ENCODE measurements around the gene DNER. TPM values are rescaled to one million over a fixed set of nuclear protein-coding genes. Genes with fewer than 3 reads are reported as not detected.

The DNER gene
- total RNA-seq, 1 donor from 2014 or later = 1.3 TPM

DNA sequence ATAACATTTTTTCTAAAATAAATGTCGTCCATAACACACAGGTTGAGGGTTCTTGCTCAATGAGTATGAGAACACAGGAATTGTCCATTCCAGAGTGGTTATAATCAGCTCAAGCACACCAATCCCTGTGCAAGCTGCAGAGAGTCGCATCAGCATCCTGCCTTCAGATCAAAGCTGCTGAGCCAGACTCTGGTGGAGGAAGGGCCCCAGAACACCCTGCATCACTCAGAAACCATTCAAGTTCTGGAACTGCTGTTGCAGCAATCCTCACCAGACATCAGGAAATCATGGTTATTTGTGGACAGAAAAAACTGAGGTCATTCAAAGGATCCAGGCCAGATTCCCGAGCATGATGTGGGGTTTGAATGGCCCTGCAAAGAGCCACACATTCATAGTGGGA, 44.5 kb downstream of the DNER start:
- no peak for DNase-seq

DNA sequence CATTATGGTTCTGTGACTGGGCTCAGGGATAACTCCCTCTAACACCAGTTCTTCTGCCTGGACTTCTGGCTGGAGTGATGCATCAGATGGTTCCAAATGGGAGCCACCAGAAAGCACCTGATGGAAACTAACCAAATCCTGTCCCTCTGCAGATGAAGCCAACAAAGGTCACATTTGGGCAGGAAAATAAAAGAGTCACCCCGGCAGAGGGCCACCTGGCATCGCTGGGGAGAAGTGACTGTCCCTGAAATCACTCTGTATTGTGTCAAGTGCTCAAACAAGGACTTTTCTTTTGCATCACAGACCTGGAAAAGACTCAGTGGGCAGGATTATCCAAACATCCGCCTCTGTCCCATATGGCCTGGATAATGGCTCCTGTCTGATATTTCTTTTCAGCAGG, 47.5 kb downstream of the DNER start:
- DNase-seq = no peak

DNA sequence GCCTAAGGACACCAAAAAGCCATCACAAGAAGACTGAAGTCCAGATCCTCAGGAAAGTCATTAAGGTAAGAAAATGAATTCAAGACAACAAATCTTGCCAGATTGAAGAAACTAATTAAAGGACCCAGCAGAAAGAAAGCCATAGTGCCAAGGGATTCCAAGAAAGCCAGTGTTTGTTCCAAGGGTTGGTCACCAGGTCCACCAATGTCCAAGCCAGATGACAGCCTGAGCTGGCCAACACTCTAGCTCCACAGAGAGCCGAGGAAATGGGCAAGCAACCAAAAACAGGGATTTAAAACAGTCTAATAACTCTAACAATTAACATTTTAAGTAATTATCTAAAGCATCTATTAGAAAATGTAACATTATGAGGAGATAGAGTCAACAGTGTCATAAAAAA, 49.2 kb downstream of the DNER start:
- no peak for DNase-seq

DNA sequence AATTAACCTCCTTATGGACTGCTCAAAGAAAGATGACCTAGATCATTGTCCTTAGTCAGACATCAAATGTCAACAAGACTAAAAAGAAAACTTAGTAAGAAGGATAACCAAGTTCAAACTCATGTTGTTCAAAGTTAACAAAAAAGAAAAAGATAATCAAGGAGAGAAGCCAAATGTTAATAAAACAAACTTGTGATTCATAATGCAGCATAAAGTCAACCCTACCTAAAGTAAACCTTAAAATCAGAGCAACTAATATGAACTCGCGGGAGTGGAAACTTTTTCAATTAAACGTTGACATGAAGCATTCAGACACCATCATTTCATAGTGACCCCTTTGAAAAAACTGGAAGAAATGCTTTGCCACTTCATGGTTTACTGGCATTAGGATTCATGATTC, 52.9 kb downstream of the DNER start:
- no peak for DNase-seq

DNA sequence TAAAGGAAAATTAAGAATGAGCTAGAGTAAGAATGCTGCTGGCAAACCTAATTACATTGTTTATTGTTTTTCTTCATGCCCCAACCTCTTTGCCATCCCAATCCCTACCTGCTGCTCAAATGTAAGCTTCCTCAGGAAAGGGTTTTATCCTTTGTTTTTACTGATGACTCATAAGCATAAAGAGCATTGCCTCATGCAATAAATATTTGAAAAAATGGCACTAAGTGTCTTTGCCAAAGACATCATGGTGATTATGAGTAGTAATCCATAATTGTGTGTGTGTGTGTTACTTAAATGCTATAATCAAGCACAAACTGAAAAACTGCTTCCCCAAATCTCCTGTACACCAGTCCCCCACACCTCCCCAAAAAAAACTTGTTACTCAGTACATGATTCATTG, 53.4 kb downstream of the DNER start:
- DNase-seq = no peak

DNA sequence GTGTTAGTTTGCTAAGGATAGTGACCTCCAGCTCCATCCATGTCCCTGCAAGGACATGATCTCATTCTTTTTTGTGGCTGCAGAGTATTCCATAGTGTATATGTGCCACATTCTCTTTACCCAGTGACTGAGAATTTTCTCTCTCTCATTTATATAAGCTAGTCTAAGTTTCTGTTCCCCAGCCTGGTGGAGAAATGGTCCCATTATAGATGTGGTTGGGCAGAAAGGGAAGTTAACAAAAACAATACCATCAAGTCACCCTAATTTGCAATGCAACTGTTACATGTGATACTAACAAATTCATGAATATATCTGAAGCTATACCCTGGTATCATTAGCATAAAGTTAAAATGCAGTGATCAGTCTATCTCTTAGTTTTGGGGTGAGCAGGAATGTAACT, 54.0 kb downstream of the DNER start:
- DNase-seq = no peak

DNA sequence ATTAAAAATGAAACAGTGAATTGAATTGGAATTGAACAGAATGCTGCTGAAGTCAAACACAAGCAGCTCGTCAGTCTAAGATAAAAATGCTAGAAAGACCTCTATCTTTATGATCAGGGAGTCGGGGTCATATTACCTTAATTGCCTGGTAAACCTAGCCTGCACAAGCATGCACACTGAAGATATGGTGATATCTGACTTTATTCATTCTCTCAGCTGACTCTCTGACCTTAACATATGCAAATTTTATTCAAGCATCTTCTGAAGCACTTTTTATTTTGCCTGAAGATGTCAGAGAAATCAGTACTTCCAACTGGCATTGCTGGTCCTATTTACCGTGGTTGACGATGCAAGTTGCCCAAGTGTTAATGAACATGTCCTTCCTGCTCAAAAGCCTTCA, 56.4 kb downstream of the DNER start:
- no peak for DNase-seq

DNA sequence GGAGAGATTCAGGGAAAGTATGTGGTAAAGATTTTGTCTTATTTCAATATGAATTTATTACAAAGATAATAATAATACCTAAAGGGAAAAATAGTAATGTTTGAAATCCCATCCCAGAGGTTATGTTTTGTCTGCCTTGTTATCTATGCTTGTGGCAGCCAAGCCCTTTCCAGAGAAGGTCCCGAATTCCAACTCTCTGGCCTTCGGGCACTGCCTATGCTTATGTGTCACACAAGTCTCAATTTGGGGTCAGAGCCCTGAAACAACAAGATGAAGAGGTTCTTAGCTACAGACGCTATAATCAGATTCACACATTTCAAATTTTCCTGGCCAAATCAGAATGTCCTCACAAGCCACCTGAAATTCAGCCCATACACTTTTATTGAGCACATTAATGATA, 59.9 kb downstream of the DNER start:
- no peak for DNase-seq

DNA sequence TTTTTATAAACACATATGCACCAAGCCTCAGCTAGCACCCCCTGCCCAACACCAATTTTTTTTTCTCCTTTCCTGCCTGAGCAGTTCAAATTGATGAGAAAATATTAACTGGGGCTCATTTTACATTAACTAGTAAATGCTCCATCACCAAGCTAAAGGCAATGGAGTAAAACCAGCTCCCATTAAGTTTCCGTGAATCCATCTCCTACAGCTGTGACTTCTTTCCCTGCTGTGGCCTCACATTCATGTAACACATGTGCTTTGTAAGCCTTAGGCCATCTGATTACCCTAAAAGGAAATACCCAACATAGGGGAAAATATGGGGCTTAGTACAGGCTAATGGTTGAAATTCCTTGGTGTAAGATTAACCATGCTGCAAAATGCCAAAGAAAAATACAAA, 60.8 kb downstream of the DNER start:
- no peak for DNase-seq

DNA sequence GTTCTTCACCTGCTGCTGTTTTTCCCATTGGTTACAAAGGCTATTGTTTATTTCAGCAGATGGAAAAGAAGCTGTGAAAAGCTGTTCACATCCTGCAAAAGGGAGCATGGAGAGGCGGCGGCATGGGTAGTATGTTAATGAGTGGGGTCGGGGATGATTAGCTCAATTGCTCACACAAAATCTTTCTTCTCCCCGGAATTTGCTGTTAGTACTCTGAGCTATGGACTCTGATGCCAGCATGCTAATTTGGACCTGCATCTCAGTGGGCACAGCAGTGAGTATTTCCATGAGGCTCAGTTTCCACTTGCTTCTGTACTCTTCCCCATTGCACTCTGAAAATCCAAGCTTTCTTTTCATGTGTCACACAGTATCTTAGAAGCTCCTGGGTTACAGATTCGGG, 61.6 kb downstream of the DNER start:
- no peak for DNase-seq

DNA sequence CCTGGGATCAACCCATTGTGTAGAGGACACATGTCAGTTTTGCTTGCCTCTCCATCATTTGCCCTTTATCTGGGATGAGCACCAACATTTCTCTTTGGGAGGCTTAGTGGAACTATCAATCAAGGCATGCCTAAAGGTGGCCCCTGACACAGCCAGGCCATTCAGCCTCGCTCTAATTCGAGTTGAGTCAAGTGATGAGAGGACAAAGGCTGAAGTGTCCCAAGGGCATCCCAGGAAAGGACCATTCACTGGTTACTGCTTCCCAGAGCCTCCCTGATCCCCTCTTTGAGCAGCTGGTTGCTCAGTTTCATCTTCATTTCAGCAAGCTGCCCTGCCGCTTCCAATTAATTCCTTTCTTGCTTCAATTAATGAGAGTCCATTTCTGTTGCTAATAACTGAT, 63.5 kb downstream of the DNER start:
- no peak for DNase-seq

DNA sequence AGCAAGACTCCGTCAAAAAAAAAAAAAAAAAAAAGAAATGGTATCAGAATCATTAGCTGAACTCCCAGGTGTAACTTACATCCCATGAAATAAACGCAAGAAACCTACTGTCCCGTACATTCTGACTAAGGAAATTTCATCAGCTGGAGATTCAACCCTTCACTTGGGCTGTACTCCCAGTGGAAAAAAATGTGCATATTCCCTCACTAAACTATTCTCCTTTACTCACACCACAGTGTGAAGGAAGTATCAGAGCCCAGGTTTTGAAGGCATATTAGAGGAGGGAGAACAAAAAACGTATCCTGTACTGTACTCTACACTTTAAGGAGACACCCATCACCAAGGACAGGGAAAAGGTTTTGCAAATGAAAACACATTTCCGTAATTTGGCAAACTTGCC, 64.3 kb downstream of the DNER start:
- no peak for DNase-seq

DNA sequence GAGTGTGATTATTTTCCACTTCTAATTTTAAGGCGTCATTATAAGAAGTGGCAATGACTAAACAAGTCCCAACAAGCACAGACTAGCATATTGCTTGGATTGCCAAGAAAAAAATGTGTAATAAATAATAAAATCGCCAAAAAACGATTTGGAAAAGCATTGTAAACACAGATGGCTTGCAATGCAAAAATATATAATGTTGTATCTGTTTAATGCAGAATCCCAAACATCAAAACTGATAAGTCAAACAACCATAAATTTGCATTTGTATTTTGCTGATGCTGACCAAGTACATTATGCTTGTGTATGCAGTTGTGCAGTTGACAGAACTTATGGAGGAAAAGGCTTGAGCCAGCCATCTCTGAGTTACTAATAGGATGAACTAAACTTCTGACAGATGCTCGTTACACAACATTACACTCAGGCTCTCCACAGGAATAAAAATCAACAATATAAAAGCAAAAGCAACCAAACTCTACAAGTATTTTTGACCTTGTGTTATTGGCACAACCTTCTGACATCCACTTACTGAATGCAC, 68.1 kb downstream of the DNER start:
- DNase-seq = no peak

DNA sequence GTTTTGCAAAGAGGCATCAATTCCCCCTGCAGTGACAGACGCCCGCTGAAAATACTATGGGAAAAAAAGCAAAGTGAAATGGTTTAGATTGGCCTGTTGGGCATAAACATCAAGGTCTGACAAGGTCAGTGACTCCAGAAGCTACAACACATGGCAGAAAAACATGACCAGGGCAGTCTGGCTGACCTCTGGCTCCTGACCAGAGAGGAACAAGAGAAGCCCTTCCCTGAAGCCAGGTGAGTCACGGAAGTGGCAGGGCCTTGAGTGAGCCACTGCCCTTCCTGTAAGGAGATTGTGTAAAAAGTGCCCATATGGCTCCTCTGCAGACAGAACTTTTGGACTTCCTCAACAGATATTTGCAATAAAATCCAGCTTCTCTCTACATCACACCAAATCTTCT, 72.0 kb downstream of the DNER start:
- DNase-seq = no peak

DNA sequence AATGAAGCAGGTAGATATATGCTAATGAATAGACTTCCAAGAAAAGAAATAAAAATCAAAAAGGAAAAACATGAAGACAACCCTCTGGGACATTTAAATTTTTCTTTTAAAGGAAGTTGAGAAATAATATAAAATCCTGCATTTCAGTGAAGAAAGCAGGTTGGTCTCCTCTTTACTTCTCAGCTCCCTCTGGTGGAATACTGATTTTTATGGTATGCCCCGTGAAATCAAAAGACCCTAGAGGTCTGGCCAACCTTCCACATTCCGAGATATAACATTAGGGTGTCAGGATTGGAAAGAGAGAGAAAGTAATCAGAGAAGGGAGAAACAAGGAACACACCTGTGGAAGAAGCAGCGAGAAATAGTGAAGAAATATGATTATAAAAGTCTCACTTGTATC, 72.7 kb downstream of the DNER start:
- DNase-seq = no peak

DNA sequence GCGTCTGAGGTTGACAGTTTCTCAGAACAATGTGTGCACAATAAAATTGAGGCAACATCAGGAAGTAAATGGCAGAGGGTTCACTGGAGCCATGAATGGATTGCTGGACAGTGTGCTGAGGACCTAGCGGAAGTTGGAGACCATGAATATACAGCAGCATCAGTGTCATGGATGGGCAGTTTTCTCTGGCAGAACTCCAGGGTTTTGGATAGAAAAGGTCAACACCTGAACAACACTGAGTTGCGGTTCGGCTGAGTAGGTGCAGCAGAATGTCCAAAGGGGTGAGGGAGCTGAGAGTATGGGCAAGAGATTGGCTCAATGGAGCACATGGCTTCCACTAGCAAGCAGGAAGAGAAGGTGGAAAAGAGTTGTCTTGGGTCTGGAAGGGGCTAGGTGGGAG, 73.7 kb downstream of the DNER start:
- no peak for DNase-seq

DNA sequence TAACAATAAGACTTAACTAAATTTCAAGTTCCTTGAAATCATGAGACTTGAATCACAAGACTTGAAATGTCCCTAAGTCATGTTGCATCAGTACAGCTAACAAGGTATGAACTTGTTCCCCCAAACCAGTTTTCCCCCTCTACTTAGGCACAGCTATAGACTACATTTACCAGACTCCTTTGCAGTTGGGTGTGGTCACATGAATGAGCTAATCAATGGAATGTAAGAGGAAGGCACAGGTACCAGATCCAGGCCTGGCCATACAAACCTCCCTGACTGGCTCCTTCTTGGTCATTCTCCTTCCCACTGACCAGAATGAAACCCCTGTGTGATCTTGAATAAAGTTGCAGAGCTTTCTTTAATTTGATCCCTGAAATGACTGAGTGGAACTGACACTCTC, 77.8 kb downstream of the DNER start:
- no peak for DNase-seq

DNA sequence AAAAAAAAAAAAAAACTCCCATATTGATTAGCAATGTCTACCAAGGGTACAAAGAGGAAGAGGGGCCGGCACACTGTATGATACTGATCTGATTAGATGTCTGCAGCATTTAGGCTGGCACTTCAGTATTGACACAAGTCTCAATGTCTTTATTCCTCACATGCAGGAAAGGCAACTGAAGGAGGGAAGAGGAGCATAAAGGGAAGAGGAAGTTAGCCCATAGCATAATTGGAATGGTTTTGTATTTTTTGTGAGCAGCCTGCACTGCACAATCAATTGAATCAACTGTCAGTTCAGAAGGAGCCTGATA, 79.0 kb downstream of the DNER start:
- no peak for DNase-seq

DNA sequence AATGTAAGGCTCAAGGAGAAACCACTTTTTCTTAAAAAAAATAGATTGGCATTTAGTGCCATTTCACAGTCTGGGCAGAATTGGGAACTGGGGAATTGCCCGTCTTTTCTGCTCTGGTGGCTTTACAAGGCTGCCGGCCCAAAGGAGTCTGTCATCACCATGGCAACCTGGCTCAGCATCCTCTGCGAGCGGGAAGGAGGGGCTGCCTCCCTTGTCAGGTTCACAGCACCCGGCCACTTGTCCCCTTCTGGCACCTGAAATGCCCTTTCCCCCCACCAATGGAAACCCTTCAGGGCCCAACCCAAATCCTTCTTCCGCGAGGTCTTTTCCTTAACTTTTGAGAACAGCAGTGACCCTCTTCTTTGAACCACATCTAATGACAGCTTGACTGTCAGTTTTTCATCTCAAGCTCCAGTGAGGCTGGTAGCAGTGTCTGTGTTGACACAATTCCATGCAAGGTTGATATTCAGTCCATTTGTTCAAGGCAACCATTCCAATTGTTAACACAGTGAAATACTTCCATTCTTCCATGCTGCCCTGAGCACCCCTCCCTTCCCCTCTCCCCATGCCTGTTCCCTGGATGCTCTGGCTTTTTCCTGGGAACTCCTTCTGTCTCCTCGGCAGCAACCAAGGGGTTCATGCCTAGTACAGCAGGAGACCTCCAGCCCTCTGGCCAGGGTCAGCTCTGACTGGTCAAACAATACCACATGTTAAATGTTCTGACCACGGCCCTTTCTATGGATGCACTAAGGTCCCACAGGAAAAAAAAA, 79.6 kb downstream of the DNER start:
- DNase-seq = no peak

DNA sequence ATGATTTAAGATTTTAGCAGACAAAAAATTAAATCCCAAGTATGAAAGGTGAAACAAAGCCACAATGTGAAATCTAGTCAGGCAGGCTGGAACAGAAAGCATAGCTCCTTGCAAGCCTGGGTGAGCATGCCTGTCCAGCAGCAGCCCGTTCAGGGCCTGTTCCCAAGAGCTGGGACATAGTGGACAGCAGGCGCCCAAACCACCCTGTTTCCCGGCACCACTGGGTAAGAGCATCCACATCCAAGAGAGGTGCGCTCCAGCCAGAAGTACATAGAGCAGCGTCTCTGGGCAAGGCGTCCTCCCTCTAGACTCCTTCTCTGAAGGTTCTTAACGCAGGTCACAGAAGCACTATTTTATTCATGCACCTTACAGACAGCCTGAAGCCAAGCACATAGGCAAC, 80.8 kb downstream of the DNER start:
- DNase-seq = no peak

DNA sequence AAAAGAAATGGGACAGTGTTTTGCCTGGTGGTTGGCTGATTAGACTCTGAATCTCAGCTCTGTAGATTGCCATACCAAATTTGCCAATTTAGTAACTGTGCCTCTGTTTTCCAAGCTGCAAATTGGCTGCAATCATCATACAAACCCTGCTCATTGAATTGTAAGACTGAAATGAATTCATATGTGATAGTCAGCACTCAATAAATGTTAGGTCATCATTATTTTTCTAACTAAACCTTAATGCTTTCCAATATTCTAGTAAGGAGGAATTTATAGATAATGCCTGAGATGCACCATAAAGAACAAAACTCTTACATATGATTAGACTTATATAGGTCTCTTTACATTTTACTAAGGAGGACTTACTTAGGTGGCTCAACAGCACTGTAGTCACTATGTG, 85.3 kb downstream of the DNER start:
- no peak for DNase-seq

DNA sequence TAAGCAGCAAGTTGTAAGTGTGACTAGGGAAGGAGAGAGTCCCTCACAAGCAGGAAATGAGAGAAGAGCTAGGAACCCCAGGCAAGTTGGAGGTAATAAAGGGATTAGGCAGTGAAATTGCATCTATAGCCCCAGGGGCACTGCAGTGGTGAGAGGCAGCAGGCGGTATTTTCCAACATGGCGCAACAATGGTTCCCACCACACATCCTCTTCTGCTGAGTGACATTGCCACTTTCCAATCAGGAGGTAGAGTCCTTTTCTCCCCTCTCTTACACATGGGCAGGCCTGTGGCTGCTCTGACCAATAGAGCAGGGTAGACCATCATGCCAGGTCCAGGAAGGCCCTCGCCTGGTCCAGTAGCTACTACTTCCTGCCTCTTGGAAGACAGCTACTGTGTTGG, 86.6 kb downstream of the DNER start:
- DNase-seq = no peak

DNA sequence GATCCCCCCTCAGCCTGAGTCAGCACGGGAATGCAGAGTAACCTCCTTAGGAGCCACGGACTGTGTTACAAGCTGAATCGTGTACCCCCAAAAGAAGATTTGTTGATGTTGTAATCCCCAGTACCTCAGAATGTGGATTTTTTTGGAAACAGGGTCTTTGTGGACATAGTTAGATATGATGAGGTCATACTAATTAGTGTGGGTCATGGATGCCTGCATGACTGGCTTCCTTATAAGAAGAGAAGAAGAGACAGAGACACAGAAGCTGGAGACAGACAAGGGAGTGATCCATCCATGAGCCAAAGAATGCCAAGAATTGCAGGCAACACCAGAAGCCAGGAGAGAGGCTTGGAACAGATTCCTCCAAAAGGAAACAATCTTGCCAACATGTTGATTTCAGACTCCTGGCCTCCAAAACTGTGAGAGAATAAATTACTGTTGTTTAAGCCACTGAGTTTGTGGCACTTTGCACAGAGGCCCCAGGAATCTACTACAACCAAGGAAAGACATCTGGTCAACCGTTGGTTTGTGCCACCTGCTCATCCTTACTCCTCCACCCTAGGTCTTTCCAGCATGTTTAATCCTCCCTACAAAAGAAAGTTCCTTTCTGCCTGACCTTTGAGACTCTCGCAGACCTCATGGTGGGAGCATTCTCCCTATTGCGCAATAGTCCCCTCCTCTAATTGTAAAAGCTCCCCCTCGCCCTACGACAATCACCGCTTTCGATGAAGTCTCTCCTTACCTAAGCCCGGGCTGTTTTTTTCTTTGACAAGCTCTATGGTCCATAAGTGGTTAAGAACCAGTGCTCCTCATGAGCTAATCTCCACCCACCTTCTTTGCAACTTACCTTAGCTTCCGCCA, 91.6 kb downstream of the DNER start:
- DNase-seq = no peak

DNA sequence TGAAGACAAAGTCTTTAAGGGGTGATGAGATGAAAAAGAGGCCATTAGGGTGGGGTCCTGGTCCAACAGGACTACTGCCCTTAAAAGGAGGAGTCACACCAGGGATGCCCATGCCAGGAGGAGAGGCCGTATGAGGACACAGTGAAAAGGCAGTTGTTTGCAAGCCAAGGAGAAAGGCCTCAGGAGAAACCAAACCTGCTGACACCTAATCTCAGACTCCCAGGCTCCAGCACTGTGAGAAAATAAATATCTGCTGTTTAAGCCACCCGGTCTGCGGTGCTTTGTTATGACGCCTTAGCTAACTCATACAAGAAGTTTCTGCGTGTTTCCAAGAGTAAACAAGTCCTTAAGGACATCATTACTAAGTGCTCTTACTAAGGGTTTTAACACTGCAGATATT, 93.6 kb downstream of the DNER start:
- no peak for DNase-seq

Measured in tongue (tissue), 2 donors.